Breast epithelium (tissue), 3 donors: ENCODE measurements around the gene GULP1.

Experiments
- CTCF ChIP-seq, 3 donors: fragments of 450-650 bp; IDR thresholded peaks; one replicate each; pipeline ENCODE4 v1.5.1; 2016 to 2017; ENCODE audit warnings: antibody characterized with exemption in 3 of 3, mild to moderate bottlenecking in 3 of 3, moderate library complexity in 3 of 3
- POLR2AphosphoS5 ChIP-seq, 3 donors: sonication (generic); formaldehyde crosslinking; IDR thresholded peaks; one replicate each; pipeline ENCODE4 v1.6.1; 2017; ENCODE audit warnings: antibody characterized with exemption in 3 of 3

GRCh38 chr2:188316791-188317423 is 25.2 kb downstream of the GULP1 start:
- TF ChIP-seq CTCF (IDR thresholded peaks at IDR 0.05) (no peak), POLR2AphosphoS5 (IDR thresholded peaks at IDR 0.05) (no peak)
